KOPT-K1 (cell line): ENCODE measurements around the gene SORCS2.

Experiments
- H3K27ac ChIP-seq: fragments of 200-600 bp; sonication (generic); 2 replicates; pipeline ENCODE4 v1.5.1; 2016; ENCODE audit warnings: antibody characterized with exemption, mild to moderate bottlenecking, low read depth, low read length; ENCODE audit not compliant: poor library complexity, severe bottlenecking
- H3K36me3 ChIP-seq: fragments of 200-600 bp; sonication (generic); 2 replicates; pipeline ENCODE4 v1.5.1; 2017; ENCODE audit warnings: antibody characterized with exemption, mild to moderate bottlenecking, low read length, moderate library complexity; ENCODE audit not compliant: insufficient read depth
- H3K9me3 ChIP-seq: fragments of 200-600 bp; sonication (generic); 2 replicates; pipeline ENCODE4 v1.5.1; 2017; ENCODE audit warnings: antibody characterized with exemption, low read length, mild to moderate bottlenecking; ENCODE audit not compliant: insufficient read depth, poor library complexity, severe bottlenecking

SORCS2 gene

DNA sequence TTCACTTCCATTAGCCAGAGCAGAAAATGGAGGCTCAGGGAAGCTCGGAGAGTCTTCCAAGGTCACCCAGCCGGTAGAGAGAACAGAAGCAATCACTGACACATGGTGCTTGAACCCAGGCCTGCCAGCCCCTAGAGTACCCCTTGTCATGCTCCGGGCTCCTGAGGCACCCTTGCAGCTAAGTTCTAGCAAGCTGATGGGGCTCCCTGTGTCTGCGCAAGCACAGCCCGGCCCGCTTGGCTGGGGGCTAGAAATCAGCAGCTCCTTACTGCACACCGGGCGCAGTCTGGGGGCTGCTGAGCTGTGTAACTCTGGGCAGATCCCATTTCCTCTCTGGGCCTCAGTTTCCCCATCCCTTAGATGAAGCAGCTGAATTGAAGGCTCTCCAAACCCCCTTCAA lies 344.5 kb downstream of the SORCS2 start:
- H3K9me3 ChIP-seq, result peaks cover 7% of the 10 kb centered on the region
- H3K27ac ChIP-seq, result no peak overlapping the region
- no peaks in the 10 kb centered on the region for H3K36me3 ChIP-seq

DNA sequence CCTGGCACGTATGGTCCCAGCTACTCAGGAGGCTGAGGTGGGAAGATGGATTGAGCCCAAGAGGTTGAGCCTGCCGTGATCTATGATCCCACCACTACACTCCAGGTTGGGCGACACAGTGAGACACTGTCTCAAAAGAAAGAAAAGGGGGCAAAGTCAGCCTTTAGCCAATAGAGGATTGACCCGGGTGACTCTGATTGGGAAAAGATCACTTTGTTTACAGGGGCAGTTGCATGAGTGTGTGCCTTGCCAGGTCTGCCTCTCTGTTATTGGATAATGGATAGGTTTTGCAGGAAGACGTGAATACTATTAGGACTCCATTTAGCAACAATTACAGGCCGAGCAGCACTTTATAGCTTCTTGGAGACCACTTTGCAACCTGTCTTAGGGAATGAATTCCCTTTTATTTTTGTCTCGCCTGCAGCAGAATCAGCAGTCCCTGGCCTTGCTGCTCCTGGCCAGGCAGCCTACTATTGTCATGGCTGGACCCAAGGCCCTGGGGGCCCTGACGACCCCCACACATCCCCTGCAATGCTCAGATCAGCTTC lies 345.6 kb downstream of the SORCS2 start:
- H3K27ac ChIP-seq, result no peak overlapping the region

GRCh38 chr4:7538518-7538917 lies 346.2 kb downstream of the SORCS2 start:
- no peak overlapping the region for H3K27ac ChIP-seq
- peaks cover 7% of the 10 kb centered on the region for H3K9me3 ChIP-seq
- H3K36me3 ChIP-seq, result no peaks in the 10 kb centered on the region

More for the DNA sequence above, 345.6 kb downstream of the SORCS2 start:
- H3K36me3 ChIP-seq, result no peaks in the 10 kb centered on the region
- H3K9me3 ChIP-seq, result peaks cover 7% of the 10 kb centered on the region

GRCh38 chr4:7539186-7539585 lies 346.8 kb downstream of the SORCS2 start:
- Histone ChIP-seq H3K27ac (no peak overlapping the region), H3K36me3 (no peaks in the 10 kb centered on the region), H3K9me3 (peaks cover 7% of the 10 kb centered on the region)

- H3K27ac ChIP-seq, result no peak overlapping the region
- H3K9me3 ChIP-seq, result peaks cover 7% of the 10 kb centered on the region
Measured at GRCh38 chr4:7539659-7540058, 347.3 kb downstream of the SORCS2 start.

DNA sequence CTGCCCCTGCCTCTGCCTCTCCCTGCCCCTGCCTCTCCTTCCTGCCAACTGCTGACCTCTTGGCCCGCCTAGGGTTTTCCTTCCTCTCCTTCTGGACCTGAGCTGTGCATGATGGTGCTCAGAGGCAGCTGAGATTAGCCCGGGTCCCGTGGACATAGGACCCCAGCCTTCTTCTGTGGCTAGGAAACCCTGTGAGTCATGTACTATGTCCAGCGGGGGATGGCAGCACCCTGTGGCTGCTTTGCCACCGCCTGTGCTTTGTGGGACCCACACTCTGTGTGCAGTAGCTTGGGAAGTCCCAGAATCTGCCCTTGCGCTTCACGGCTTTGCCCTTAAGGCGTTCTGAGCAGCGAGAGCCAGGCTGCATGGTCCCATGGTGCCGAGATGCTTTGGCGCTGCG lies 347.9 kb downstream of the SORCS2 start:
- Histone ChIP-seq H3K36me3 (no peaks in the 10 kb centered on the region), H3K27ac (no peak overlapping the region), H3K9me3 (peaks cover 7% of the 10 kb centered on the region)

More at GRCh38 chr4:7539659-7540058, 347.3 kb downstream of the SORCS2 start:
- H3K36me3 ChIP-seq, result no peaks in the 10 kb centered on the region

DNA sequence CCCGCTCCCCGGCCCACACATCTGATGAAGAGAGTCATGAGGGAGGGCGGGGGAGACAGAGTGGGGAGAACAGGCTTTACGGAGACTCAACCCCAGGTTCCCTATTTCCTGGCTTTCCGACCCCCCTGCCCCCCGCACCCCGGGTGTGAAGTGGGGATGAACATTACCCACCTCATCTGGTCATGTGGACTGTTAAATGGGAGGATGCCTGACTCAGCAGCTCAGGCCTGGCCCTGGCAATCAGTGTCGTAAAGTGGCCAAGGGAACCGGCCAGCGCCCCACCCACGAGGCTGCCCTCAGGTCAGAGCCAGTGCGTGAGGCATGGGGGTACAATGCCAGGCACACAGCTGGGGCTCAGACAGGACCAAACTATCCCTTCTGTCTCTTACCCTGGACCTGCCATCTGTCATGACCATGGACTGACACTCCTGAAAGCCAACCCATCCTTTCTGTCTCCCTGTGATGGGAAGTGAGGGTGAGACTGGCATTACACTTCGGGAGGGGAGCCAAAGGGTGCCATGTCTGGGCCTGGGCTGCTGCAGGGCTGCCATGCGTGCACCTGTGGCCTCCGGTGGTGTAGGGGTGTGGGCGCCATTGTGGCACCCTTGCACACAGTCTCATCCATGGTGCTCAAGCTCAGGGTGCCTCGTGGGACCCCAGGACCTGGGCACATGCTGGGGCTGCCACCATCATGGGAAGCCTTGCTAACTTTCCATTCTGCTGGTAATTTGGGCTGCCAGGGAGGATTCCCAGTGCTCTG lies 348.5 kb downstream of the SORCS2 start:
- Histone ChIP-seq H3K36me3 (no peaks in the 10 kb centered on the region), H3K9me3 (peaks cover 7% of the 10 kb centered on the region), H3K27ac (no peak overlapping the region)

GRCh38 chr4:7541414-7541810 lies 349.1 kb downstream of the SORCS2 start:
- H3K27ac ChIP-seq, result no peak overlapping the region
- H3K36me3 ChIP-seq, result no peaks in the 10 kb centered on the region
- peaks cover 7% of the 10 kb centered on the region for H3K9me3 ChIP-seq

DNA sequence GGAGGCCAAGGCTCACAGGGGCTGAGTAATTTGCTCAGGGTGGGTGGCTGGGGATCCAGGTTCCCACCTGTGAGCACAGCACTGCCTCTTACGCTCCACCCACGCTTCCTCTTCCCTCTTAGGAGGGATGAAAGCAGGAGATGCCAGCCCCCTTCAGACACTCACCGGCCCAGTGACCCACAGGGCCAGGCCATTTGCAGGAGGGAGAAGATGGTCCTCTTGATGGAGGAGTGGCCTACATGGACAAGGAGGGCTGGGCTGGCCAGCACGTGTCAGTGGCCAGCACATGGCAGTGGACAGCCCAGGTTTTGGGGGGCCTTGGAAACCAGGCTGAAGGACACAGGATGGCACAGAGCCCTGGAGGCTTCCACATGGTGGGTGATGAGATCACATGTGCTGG lies 350.4 kb downstream of the SORCS2 start:
- H3K27ac ChIP-seq, result no peak overlapping the region
- peaks cover 7% of the 10 kb centered on the region for H3K9me3 ChIP-seq
- no peaks in the 10 kb centered on the region for H3K36me3 ChIP-seq

GRCh38 chr4:7546152-7546808 lies 353.9 kb downstream of the SORCS2 start:
- H3K36me3 ChIP-seq, result no peaks in the 10 kb centered on the region
- H3K9me3 ChIP-seq, result no peaks in the 10 kb centered on the region
- no peak overlapping the region for H3K27ac ChIP-seq

DNA sequence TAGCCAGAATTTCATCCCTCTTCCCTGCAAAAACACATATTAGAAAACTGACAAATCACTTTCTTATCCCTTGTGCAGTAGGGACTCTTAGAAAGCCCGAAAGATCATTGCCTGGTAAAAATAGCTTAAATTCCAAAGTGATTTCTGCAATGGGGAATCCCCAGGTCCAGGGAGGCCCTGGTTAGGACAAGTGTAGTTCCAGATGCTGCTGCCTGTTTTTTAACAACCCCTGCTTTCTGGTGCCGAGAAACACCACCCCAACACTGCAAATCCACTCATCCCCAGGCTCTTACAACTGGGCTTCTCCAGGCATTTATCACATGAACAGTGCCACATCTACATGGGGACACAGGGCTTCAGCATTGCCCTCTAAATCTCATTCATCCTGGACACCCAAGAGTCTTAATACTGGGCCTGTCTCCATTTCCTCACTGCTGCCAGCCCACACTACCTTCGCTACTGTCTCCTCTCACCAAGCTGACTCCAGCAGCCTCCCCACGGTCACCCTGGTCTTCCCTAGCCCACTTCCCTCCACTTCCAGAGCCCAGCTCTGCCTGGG lies 354.6 kb downstream of the SORCS2 start:
- H3K9me3 ChIP-seq, result peaks cover 2% of the 10 kb centered on the region
- no peaks in the 10 kb centered on the region for H3K36me3 ChIP-seq
- no peak overlapping the region for H3K27ac ChIP-seq

- Histone ChIP-seq H3K27ac (no peak overlapping the region), H3K36me3 (no peaks in the 10 kb centered on the region), H3K9me3 (peaks cover 8% of the 10 kb centered on the region)
Measured at GRCh38 chr4:7547368-7548040, 355.2 kb downstream of the SORCS2 start.

DNA sequence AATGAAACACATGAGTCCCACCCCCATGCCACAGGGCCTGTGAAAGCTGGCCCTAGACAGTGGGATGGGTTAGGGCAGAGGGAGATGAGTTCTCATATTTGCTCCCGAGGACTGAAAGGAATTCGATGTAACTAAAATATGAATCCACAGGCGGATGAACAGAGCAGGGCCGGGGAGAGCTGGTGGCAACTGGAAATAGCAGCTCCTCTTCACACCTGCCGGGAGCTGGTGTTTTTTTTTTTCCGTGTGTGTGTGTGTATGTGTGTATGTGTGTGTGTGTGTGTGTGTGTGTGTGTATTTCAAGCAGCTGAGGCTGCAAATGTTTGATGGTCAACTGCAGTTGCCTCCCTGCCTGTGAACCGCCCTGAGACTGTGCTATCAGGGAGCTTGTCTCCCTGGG lies 357.5 kb downstream of the SORCS2 start:
- Histone ChIP-seq H3K27ac (no peak overlapping the region), H3K36me3 (no peaks in the 10 kb centered on the region), H3K9me3 (peaks cover 32% of the 10 kb centered on the region)

- Histone ChIP-seq H3K27ac (no peak overlapping the region), H3K36me3 (no peaks in the 10 kb centered on the region), H3K9me3 (peaks cover 35% of the 10 kb centered on the region)
Measured at GRCh38 chr4:7552466-7552865, 360.1 kb downstream of the SORCS2 start.

DNA sequence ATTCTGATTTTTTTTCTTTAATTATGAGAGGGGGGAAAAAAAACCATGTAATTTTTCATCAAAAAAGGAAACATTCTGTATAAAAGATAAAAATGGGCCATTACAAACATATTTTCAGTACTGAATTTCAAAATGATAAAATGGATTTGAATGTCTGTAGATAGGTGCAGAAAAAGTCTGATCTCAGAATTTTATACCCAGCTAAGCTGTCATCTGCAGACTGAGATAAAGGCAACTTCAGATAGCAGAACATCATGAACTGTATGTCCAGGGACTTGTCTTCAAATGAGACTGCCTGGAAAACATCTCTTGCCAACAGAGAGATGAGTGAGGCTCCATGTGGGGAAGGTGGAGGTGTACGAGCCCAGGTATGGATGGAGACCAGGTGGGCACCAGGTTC lies 360.9 kb downstream of the SORCS2 start:
- no peak overlapping the region for H3K27ac ChIP-seq
- peaks cover 35% of the 10 kb centered on the region for H3K9me3 ChIP-seq
- H3K36me3 ChIP-seq, result no peaks in the 10 kb centered on the region
